Endothelial cell of umbilical vein (primary cell): Measurements from ENCODE around the gene HEXIM1. TPM values are rescaled to one million over a fixed set of nuclear protein-coding genes. Genes with fewer than 3 reads are reported as not detected.

Experiments
- BruUV-seq: library from RNA; stranded (reverse); fragments of 400-500 nt; replicated peaks from 2 replicates; lab custom pipeline; 2021; lab: Mats Ljungman, UMichigan
- CTCF ChIA-PET: fragments of 300-600, 350-600 bp; sonication (Branson Sonifier 250); formaldehyde crosslinking; loops from one replicate; lab custom pipeline; 2021; ENCODE audit warnings: antibody characterized with exemption, inconsistent platforms; lab: Charles Lee
- POLR2A ChIA-PET: fragments of 300-600, 350-600 bp; sonication (Branson Sonifier 250); formaldehyde crosslinking; loops from one replicate; lab custom pipeline; 2021; ENCODE audit warnings: antibody characterized with exemption, inconsistent platforms; lab: Charles Lee
- DNase-seq: peaks from one replicate; pipeline ENCODE4 v3.0.0-alpha.2; 2011; ENCODE audit warnings: low read depth, low spot score
- FAIRE-seq: peaks from 2 replicates; lab custom pipeline; 2011; peaks lifted over from hg19 to GRCh38; lab: Jason Lieb, UNC
- H2AFZ ChIP-seq: 2 replicates; pipeline ENCODE4 v1.6.0; 2012; ENCODE audit warnings: low read depth, low read length, control low read depth, inconsistent platforms
- H3K27ac ChIP-seq: 2 replicates; pipeline ENCODE4 v1.5.1; 2011; ENCODE audit warnings: low read depth, mild to moderate bottlenecking, control low read depth, low read length, moderate library complexity; ENCODE audit not compliant: insufficient read depth
- H3K27me3 ChIP-seq, 2 experiments: 2 replicates each; pipeline versions ENCODE4 v1.6.0 to v1.6.1; 2011; ENCODE audit warnings: low read length in 2 of 2, mixed read lengths in 1 of 2; ENCODE audit not compliant: control insufficient read depth in 2 of 2, insufficient read depth in 2 of 2
- H3K36me3 ChIP-seq, 2 experiments: 2 replicates in 1 of 2; 3 replicates in 1 of 2; pipeline ENCODE4 v1.5.1; 2011; ENCODE audit warnings: low read length in 2 of 2, mild to moderate bottlenecking in 1 of 2, moderate library complexity in 1 of 2; ENCODE audit not compliant: control insufficient read depth in 2 of 2, insufficient read depth in 2 of 2; ENCODE audit errors: extremely low read depth in 1 of 2
- H3K4me1 ChIP-seq: 3 replicates; pipeline ENCODE4 v1.5.1; 2011; ENCODE audit warnings: mild to moderate bottlenecking, low read length; ENCODE audit not compliant: control insufficient read depth, insufficient read depth; ENCODE audit errors: extremely low read depth
- H3K4me2 ChIP-seq: 2 replicates; pipeline ENCODE4 v1.6.1; 2011; ENCODE audit warnings: low read length, control low read depth, mixed read lengths; ENCODE audit not compliant: insufficient read depth
- H3K4me3 ChIP-seq, 3 experiments: fragments of 200-600 bp in 1 of 3; sonication (generic), shearing (Covaris generic) in 1 of 3; replicated peaks in 1 of 3; 2 replicates each; pipeline ENCODE4 v1.5.1; 2011 to 2016; ENCODE audit warnings: control low read depth in 3 of 3, low read length in 3 of 3, mild to moderate bottlenecking in 2 of 3, inconsistent platforms in 1 of 3, low read depth in 1 of 3, moderate library complexity in 1 of 3; ENCODE audit not compliant: insufficient read depth in 1 of 3
- H3K79me2 ChIP-seq: 2 replicates; pipeline ENCODE4 v1.6.0; 2012; ENCODE audit warnings: low read length, inconsistent platforms; ENCODE audit not compliant: control insufficient read depth, insufficient read depth
- H3K9ac ChIP-seq: replicated peaks from 2 replicates; pipeline ENCODE3; 2011; ENCODE audit warnings: low read length, control low read depth; ENCODE audit not compliant: insufficient read depth; ENCODE audit errors: extremely low read depth
- H3K9me1 ChIP-seq: replicated peaks from 3 replicates; pipeline ENCODE4 v1.6.0; 2011; ENCODE audit warnings: mild to moderate bottlenecking, low read length; ENCODE audit not compliant: control insufficient read depth, insufficient read depth; ENCODE audit errors: extremely low read depth
- H3K9me3 ChIP-seq: replicated peaks from 2 replicates; pipeline ENCODE4 v1.5.1; 2012; ENCODE audit warnings: low read length, inconsistent platforms; ENCODE audit not compliant: control insufficient read depth, insufficient read depth
- H4K20me1 ChIP-seq: replicated peaks from 2 replicates; pipeline ENCODE3; 2011; ENCODE audit warnings: mild to moderate bottlenecking, low read length; ENCODE audit not compliant: control insufficient read depth, insufficient read depth; ENCODE audit errors: extremely low read depth
- CTCF ChIP-seq, 2 donors: IDR thresholded peaks; 1 replicate in 1 of 2; 2 replicates in 1 of 2; pipeline ENCODE4 v1.5.1; 2011; ENCODE audit warnings: low read length in 2 of 2, mild to moderate bottlenecking in 2 of 2, moderate library complexity in 2 of 2, control low read depth in 1 of 2, inconsistent platforms in 1 of 2, low read depth in 1 of 2; ENCODE audit not compliant: insufficient read depth in 1 of 2; ENCODE audit errors: extremely low read depth in 1 of 2
- EZH2 ChIP-seq: IDR thresholded peaks from 2 replicates; pipeline ENCODE4 v1.6.1; 2012; ENCODE audit warnings: borderline replicate concordance, low read depth, mild to moderate bottlenecking, moderate library complexity, low read length, inconsistent platforms; ENCODE audit not compliant: severe bottlenecking
- FOS ChIP-seq: IDR thresholded peaks from 2 replicates; pipeline ENCODE4 v1.6.1; 2011; ENCODE audit warnings: mild to moderate bottlenecking, low read length, moderate library complexity, borderline replicate concordance; ENCODE audit not compliant: insufficient read depth
- GATA2 ChIP-seq: IDR thresholded peaks from 2 replicates; pipeline ENCODE4 v1.7.0; 2011; ENCODE audit warnings: low read depth, mild to moderate bottlenecking, moderate library complexity, mixed read lengths, low read length; ENCODE audit not compliant: insufficient read length, insufficient read depth
- JUN ChIP-seq: IDR thresholded peaks from 2 replicates; pipeline ENCODE4 v1.6.1; 2011; ENCODE audit warnings: borderline replicate concordance, low read depth; ENCODE audit not compliant: insufficient read length, insufficient read depth
- POLR2AphosphoS5 ChIP-seq: IDR thresholded peaks from 2 replicates; pipeline ENCODE4 v1.6.1; 2012; ENCODE audit warnings: low read depth, mild to moderate bottlenecking, control low read depth, low read length, moderate library complexity; ENCODE audit not compliant: insufficient read depth
- dilution Hi-C: fragments of 300-500 bp; cut with MboI; formaldehyde crosslinking; loops from one replicate; pipeline ENCODE4 v1.15.0; 2019; ENCODE audit warnings: low sequenced_read_pairs; ENCODE audit not compliant: extremely low pct_ligation_motif_present
- intact Hi-C: fragments of 100-400 bp; cut with micrococcal nuclease; formaldehyde crosslinking; loops from one replicate; pipeline ENCODE4 v1.10.0; 2022
- polyA plus RNA-seq, 4 experiments: library from polyadenylated mRNA; depleted of rRNA in 3 of 4; stranded (reverse) in 3 of 4; unstranded in 1 of 4; fragments of >200 nt; gene quantifications; 2 replicates each; pipeline versions ENCODE4 v1.2.1 to v1.2.3, GENCODE V29; 2011 to 2012; ENCODE audit warnings: missing spikeins in 1 of 4
- total RNA-seq: library from RNA; stranded (reverse); gene quantifications from 2 replicates; pipeline ENCODE4 v1.2.3, GENCODE V29; 2021

The HEXIM1 gene
- total and polyA plus RNA-seq, 2 donors (not counting 3 experiments of a cell fraction or from before 2014, with no cell fraction given): 7.0 to 20.0 TPM

GRCh38 chr17:45118691-45119090, 29.6 kb upstream of the HEXIM1 start:
- Histone ChIP-seq H3K4me1 (peaks cover 4% of the 10 kb centered on the region), H3K9ac (no peak overlapping the region), H2AFZ (no peak overlapping the region), H3K4me2 (no peak overlapping the region), H4K20me1 (no peaks in the 10 kb centered on the region), H3K4me3 (no peak overlapping the region), H3K36me3 (peaks cover 0 to 2% of the 10 kb centered on the region in 2 experiments), H3K9me1 (no peaks in the 10 kb centered on the region), H3K79me2 (no peaks in the 10 kb centered on the region), H3K27me3 (no peaks in the 10 kb centered on the region), H3K27ac (no peak overlapping the region), H3K9me3 (no peaks in the 10 kb centered on the region)
- DNase-seq (no peak), FAIRE-seq (no peak)
- ChIA-PET POLR2A (interaction anchor here (1.2 kb wide), 1 partner anchor 58 kb away, joined by 3 read pairs; the partner anchor contains the start of gene NMT1), CTCF (interaction anchor here (0.5 to 6.9 kb wide), 5 partner anchors 10 to 19 kb away, joined by 3 to 34 read pairs (median 10); partner anchors contain the start of genes ACBD4 and PLCD3)
- intact Hi-C loops (no loop called here), dilution Hi-C loops (no loop called here)
- TF ChIP-seq EZH2 (no peak), CTCF (IDR thresholded peaks at IDR 0.05; ENCODE audit: extremely low read depth in 1 of 2, insufficient read depth in 1 of 2, low read depth in 1 of 2, low read length in 2 of 2) (no peak), GATA2 (no peak), JUN (no peak), POLR2AphosphoS5 (no peak), FOS (no peak)
- no TSS peak for BruUV-seq
